Hepatocyte (in vitro differentiated cells): ENCODE results near the gene EREG. TPM values are rescaled to one million over a fixed set of nuclear protein-coding genes. Genes with fewer than 3 reads are reported as not detected.

Experiments
- DNase-seq: peaks from one replicate; pipeline ENCODE4 v3.0.0-alpha.2; 2016; ENCODE audit warnings: low spot score
- H2AFZ ChIP-seq: fragments of 200-600 bp; sonication (generic); 2 replicates; pipeline ENCODE4 v1.6.0; 2016; ENCODE audit warnings: antibody characterized with exemption, mild to moderate bottlenecking
- H3K27ac ChIP-seq: fragments of 200-600 bp; sonication (generic); 2 replicates; pipeline ENCODE4 v1.5.1; 2016; ENCODE audit warnings: mild to moderate bottlenecking
- H3K27me3 ChIP-seq: fragments of 200-600 bp; sonication (generic); 2 replicates; pipeline ENCODE4 v1.6.1; 2016
- H3K36me3 ChIP-seq: fragments of 200-600 bp; sonication (generic); replicated peaks from 2 replicates; pipeline ENCODE4 v1.5.1; 2016; ENCODE audit warnings: low read depth; ENCODE audit not compliant: insufficient read depth
- H3K4me1 ChIP-seq: fragments of 200-600 bp; sonication (generic); 2 replicates; pipeline ENCODE4 v1.5.1; 2016; ENCODE audit warnings: mild to moderate bottlenecking, moderate library complexity; ENCODE audit not compliant: insufficient read depth
- H3K4me2 ChIP-seq: fragments of 200-600 bp; sonication (generic); 2 replicates; pipeline ENCODE4 v1.6.0; 2016
- H3K4me3 ChIP-seq: fragments of 200-600 bp; sonication (generic); 2 replicates; pipeline ENCODE4 v1.5.1; 2016; ENCODE audit warnings: mild to moderate bottlenecking
- H3K79me2 ChIP-seq: fragments of 200-600 bp; sonication (generic); 2 replicates; pipeline ENCODE4 v1.6.0; 2017; ENCODE audit warnings: mild to moderate bottlenecking
- H3K9me2 ChIP-seq: fragments of 200-600 bp; sonication (generic); replicated peaks from 2 replicates; pipeline ENCODE4 v1.6.0; 2017; ENCODE audit warnings: mild to moderate bottlenecking; ENCODE audit not compliant: insufficient read depth
- H3K9me3 ChIP-seq: fragments of 200-600 bp; sonication (generic); 2 replicates; pipeline ENCODE4 v1.5.1; 2016; ENCODE audit warnings: low read depth, mild to moderate bottlenecking
- H4K20me1 ChIP-seq: fragments of 200-600 bp; sonication (generic); 2 replicates; pipeline ENCODE4 v1.6.0; 2016; ENCODE audit warnings: mild to moderate bottlenecking; ENCODE audit not compliant: insufficient read depth, poor library complexity, severe bottlenecking
- CTCF ChIP-seq: fragments of 200-600 bp; sonication (generic); IDR thresholded peaks from 2 replicates; pipeline ENCODE4 v1.5.1; 2016; ENCODE audit warnings: antibody characterized with exemption, mild to moderate bottlenecking; ENCODE audit not compliant: poor library complexity
- EZH2 ChIP-seq: fragments of 200-600 bp; sonication (generic); IDR thresholded peaks from 2 replicates; pipeline ENCODE4 v1.6.1; 2016; ENCODE audit warnings: antibody characterized with exemption, mild to moderate bottlenecking, borderline replicate concordance
- EZH2phosphoT487 ChIP-seq: fragments of 200-600 bp; sonication (generic); IDR thresholded peaks from one replicate; pipeline ENCODE4 v1.6.1; 2018; ENCODE audit warnings: antibody characterized with exemption, mild to moderate bottlenecking, low read depth, moderate library complexity; ENCODE audit not compliant: unreplicated experiment, severe bottlenecking
- WGBS: methylation state at CpG from one replicate; pipeline ENCODE4 v1.1.6; 2016; ENCODE audit warnings: low lambda C conversion rate; ENCODE audit errors: missing lambda C conversion rate; 5-methylcytosine and 5-hydroxymethylcytosine counted together
- polyA plus RNA-seq: library from polyadenylated mRNA; unstranded; fragments of >200 nt; fragmentation: Nextera tagmentation; extraction: Ambion mirVana; gene quantifications from 2 replicates; pipeline ENCODE4 v1.2.1, GENCODE V29; 2016
- total RNA-seq: library from RNA; depleted of rRNA; stranded (reverse); fragments of >200 nt; gene quantifications from 2 replicates; pipeline ENCODE4 v1.2.3, GENCODE V29; 2014

EREG gene
- 18.9 and 28.3 TPM in 2 replicates for total RNA-seq
- polyA plus RNA-seq: 4.5 and 5.7 TPM in 2 replicates

- Histone ChIP-seq H3K4me3 (peak within 1 kb of the TSS; percentile 56), H3K79me2 (peaks cover 7% of the 10 kb centered on the region), H3K9me2 (no peaks in the 10 kb centered on the region), H4K20me1 (no peaks in the 10 kb centered on the region), H2AFZ (peak within 1 kb of the TSS; percentile 56), H3K36me3 (no peaks in the 10 kb centered on the region), H3K9me3 (no peaks in the 10 kb centered on the region), H3K4me1 (peaks cover 6% of the 10 kb centered on the region), H3K27me3 (peaks cover 20% of the 10 kb centered on the region), H3K27ac (peak within 1 kb of the TSS; percentile 61), H3K4me2 (peak within 1 kb of the TSS; percentile 89)
- DNase-seq: peak; percentile 45
- 6% methylated on average over 38 of the region's 40 CpGs for WGBS
- TF ChIP-seq CTCF: no peak
- peak; percentile 32 for TF ChIP-seq EZH2
- TF ChIP-seq EZH2phosphoT487: no peak
These were observed at the start of gene EREG for GRCh38 chr4:74364652-74365491. Gene EREG (plus strand): TSS chr4:74365145. CDS start chr4:74365309, 164 bp downstream.

- Histone ChIP-seq H3K4me3 (no peak overlapping the region), H4K20me1 (no peaks in the 10 kb centered on the region), H3K36me3 (no peaks in the 10 kb centered on the region), H3K9me3 (no peaks in the 10 kb centered on the region), H3K4me1 (no peaks in the 10 kb centered on the region), H3K79me2 (no peaks in the 10 kb centered on the region), H3K4me2 (no peak overlapping the region), H3K9me2 (no peaks in the 10 kb centered on the region), H3K27ac (no peak overlapping the region), H3K27me3 (no peaks in the 10 kb centered on the region), H2AFZ (no peak overlapping the region)
- DNase-seq: no peak
- TF ChIP-seq EZH2phosphoT487 (no peak), EZH2 (no peak), CTCF (no peak)
- WGBS: 93% methylated on average over 5 of the region's 5 CpGs
These were observed 49.6 kb upstream of the EREG start for GRCh38 chr4:74315376-74315775.

GRCh38 chr4:74316397-74316796 lies 48.5 kb upstream of the EREG start:
- Histone ChIP-seq H3K4me3 (no peak overlapping the region), H3K9me3 (no peaks in the 10 kb centered on the region), H3K27ac (no peak overlapping the region), H3K4me1 (no peaks in the 10 kb centered on the region), H3K79me2 (no peaks in the 10 kb centered on the region), H3K9me2 (no peaks in the 10 kb centered on the region), H3K36me3 (no peaks in the 10 kb centered on the region), H3K27me3 (no peaks in the 10 kb centered on the region), H4K20me1 (no peaks in the 10 kb centered on the region), H2AFZ (no peak overlapping the region), H3K4me2 (no peak overlapping the region)
- no peak for DNase-seq
- TF ChIP-seq EZH2: no peak
- TF ChIP-seq CTCF: no peak
- TF ChIP-seq EZH2phosphoT487: no peak
- WGBS: 54% methylated on average over 2 of the region's 2 CpGs
